HPDE6-E6E7 (cell line): ENCODE data around the gene ZFPM1.
A peak's percentile ranks its signal among the peaks of the same experiment; 100 is the strongest.
"Not testable (repeated sequence)": the region's sequence is repeated elsewhere in the genome, so short reads cannot be mapped to it uniquely, and the experiment has no call there.

Source experiments
- DNase-seq: peaks from one replicate; pipeline ENCODE4 v3.0.0; 2011; ENCODE audit warnings: missing footprints; ENCODE audit errors: extremely low spot score

ZFPM1 gene

GRCh38 chr16:88464447-88465318 is 11.6 kb downstream of the ZFPM1 start:
- no peak for DNase-seq

GRCh38 chr16:88465387-88465983 is 12.4 kb downstream of the ZFPM1 start:
- DNase-seq, result no peak

- no peak for DNase-seq
Observed at GRCh38 chr16:88466175-88466862, 13.2 kb downstream of the ZFPM1 start.

GRCh38 chr16:88466949-88467348 is 13.9 kb downstream of the ZFPM1 start:
- no peak for DNase-seq

- DNase-seq, result no peak
Observed at GRCh38 chr16:88467541-88467944, 14.5 kb downstream of the ZFPM1 start.

GRCh38 chr16:88468275-88469129 is 15.4 kb downstream of the ZFPM1 start:
- peak; percentile 54 for DNase-seq

GRCh38 chr16:88469615-88470395 is 16.7 kb downstream of the ZFPM1 start:
- DNase-seq, result no peak

GRCh38 chr16:88470396-88470680 is 17.3 kb downstream of the ZFPM1 start:
- DNase-seq, result not testable (repeated sequence)

- not testable (repeated sequence) for DNase-seq
Observed at GRCh38 chr16:88470696-88471095, 17.6 kb downstream of the ZFPM1 start.

- DNase-seq, result no peak
Observed at GRCh38 chr16:88471115-88471514, 18.0 kb downstream of the ZFPM1 start.

GRCh38 chr16:88471575-88471974 is 18.5 kb downstream of the ZFPM1 start:
- DNase-seq, result peak; percentile 41

GRCh38 chr16:88472069-88472468 is 19.0 kb downstream of the ZFPM1 start:
- DNase-seq, result no peak

GRCh38 chr16:88472637-88473205 is 19.6 kb downstream of the ZFPM1 start:
- DNase-seq, result no peak

GRCh38 chr16:88473666-88474534 is 20.8 kb downstream of the ZFPM1 start:
- DNase-seq, result no peak

GRCh38 chr16:88475037-88475436 is 22.0 kb downstream of the ZFPM1 start:
- no peak for DNase-seq

GRCh38 chr16:88476203-88476602 is 23.1 kb downstream of the ZFPM1 start:
- no peak for DNase-seq

- DNase-seq, result no peak
Observed at GRCh38 chr16:88476817-88477397, 23.8 kb downstream of the ZFPM1 start.

GRCh38 chr16:88477631-88478519 is 24.8 kb downstream of the ZFPM1 start:
- no peak for DNase-seq
